ENCODE measurements around the gene GNA14.
A peak's percentile ranks its signal among the peaks of the same experiment; 100 is the strongest.
"Not testable (repeated sequence)": the region's sequence is repeated elsewhere in the genome, so short reads cannot be mapped to it uniquely, and the experiment has no call there.

The GNA14 gene

DNA sequence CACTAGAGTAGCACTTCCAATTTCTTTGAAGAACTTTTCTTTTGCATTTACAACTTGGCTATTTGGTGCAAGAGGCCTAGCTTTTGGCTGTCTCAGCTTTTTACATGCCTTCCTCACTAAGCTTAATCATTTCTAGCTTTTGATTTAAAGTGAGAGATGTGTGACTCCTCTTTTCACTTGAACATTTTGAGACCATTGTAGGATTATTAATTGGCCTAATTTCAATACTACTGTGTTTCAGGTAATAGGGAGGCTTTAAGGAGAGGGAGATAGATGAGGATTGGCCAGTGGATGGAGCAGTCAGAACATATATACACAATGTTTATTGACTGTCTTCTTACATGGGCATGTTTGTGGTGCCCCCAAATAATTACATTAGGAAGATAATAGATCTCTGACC is 161.7 kb downstream of the GNA14 start:
- DNase-seq = peak in 1 of 5 donors; percentile 13

DNA sequence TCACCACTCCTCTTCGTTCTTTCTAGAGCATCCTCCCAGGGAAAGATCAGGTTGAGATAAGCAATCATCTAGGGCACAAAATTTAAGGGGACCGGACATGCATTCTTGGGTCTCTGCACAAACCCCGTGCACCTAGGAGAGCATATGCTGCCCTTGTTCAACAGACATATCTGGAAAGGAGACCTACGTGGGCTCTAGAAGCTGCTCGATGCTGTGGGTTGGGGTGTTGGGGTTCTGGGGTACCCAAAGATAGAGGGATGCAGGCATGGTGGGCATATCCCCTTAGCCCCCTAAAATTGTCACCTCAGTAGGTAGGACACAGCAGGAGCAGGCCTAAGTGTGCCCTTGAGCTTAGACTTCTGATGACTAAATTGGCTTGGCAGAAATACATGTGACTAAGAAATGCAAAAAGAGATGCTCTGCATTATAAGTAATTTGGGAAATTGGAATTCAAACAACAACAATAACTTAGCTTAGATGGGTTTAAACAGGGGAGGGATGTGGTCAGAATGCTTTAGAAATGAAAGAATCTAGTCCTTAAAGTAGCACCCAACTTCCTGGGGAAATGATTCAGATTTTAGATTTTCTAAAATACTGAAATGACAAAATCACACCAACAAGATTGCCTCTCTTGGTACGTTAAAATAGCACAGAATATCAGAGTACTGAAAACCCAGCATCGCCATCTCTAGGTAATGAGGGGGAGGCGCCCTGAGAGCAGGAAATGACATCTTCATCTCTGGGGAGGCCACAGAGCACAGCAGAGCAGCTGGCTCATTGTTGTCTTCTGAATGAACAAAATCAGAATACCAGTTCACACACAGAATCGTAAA is 172.3 kb downstream of the GNA14 start:
- DNase-seq = peak in 2 of 5 donors; percentile 15 to 92

GRCh38 chr9:77474936-77475335 is 173.2 kb downstream of the GNA14 start:
- DNase-seq = peak in 1 of 5 donors; percentile 17

GRCh38 chr9:77472646-77473045 is 175.5 kb downstream of the GNA14 start:
- no peak for DNase-seq

DNA sequence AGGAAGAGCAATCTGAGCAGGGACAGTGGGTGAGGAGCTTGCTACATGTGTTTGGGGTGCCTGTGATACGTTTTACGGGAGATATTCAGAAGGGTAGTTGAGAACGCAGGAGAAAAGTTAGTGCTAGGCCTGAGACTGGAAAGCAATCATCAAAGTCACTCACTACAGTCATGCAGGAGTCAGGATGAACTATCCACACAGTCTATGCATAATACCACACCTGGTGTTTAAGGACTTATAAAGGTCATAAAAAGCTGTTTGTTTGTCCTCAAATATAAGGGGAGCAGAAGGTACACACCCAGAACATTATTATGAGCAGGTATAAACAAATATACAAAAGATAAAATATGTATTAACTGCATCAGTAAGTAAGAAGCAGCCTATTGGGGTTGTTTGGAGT is 176.6 kb downstream of the GNA14 start:
- DNase-seq = no peak

GRCh38 chr9:77469515-77470231 is 178.4 kb downstream of the GNA14 start:
- DNase-seq = no peak

DNA sequence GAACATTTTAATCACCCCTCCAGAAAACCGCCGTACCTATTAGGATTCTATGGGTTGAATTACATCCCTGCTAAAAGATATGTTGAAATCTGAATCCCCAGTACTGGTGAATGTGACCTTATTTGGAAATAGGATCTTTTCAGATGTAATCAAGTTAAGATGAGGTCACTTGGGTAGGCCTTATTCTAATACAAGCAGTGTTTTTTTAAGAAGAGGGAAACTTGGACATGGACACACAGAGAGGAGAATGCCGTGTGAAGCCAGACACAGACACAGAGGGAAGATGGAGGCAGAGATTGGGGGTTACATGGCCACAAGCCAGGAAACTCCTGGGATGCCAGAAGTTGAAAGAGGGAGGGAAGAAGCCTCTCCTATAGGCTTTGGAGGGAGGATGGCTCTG is 183.5 kb downstream of the GNA14 start:
- DNase-seq = no peak

GRCh38 chr9:77463151-77463550 is 185.0 kb downstream of the GNA14 start:
- no peak for DNase-seq

- no peak for DNase-seq
These were observed 186.1 kb downstream of the GNA14 start for GRCh38 chr9:77462066-77462465.

- DNase-seq = no peak
These were observed 187.2 kb downstream of the GNA14 start for GRCh38 chr9:77460938-77461337.

- peak in 4 of 5 donors; percentile 25 to 72 (median 40) for DNase-seq
These were observed 190.1 kb downstream of the GNA14 start for GRCh38 chr9:77457916-77458592.

- DNase-seq = peak; percentile 42 to 85 (median 58)
These were observed 191.2 kb downstream of the GNA14 start for GRCh38 chr9:77456829-77457437.

DNA sequence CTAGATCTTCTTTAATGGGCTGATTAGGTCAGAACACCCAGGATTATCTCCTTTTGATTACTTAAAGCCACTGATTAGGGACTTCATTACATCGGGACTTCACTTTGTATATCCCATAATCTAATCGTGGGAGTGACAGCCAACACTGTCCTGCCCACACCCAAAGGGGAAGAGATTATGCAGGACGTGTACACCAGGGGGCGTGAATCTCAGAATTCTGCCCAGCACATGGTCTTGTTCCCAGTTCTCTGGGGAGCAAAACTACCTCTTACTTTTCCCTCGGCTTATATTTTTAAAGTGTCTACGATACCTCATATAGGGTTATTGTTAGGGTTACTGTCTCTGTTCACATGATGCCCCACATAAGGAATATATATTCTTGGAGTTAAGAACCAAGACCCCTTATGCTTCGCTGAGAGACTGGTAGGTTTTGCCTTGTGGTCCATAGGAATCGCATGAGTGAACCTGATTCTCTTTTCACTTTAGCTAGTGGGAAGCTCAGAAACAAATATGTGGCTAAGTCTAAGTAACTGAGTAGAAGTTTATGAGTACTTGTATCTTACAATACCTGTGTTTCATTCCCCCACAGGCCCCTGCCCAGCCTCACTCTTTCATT is 192.7 kb downstream of the GNA14 start:
- peak in 2 of 5 donors; percentile 17 to 47 for DNase-seq

DNA sequence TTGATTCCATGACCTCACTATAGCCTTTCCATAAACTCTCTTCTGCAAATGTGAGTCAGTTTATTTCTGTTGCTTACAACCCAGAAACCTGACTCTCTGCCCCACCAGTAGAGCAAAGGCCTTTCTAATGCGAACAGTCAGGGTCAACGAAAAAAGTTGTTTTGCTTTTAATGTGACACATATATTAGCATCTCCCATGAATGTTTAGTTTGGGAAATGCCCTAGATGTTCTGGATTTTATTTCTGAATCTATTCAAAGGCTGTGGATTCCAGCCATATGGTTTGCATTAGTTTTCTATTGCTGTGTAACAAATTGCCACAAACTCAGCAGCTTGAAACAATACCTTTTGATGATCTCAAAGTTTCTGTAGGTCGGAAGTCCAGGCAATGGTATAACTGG is 193.5 kb downstream of the GNA14 start:
- no peak for DNase-seq

- DNase-seq = no peak
These were observed 194.1 kb downstream of the GNA14 start for GRCh38 chr9:77453825-77454647.

GRCh38 chr9:77451507-77451906 is 196.6 kb downstream of the GNA14 start:
- DNase-seq = no peak

- DNase-seq = no peak
These were observed 198.0 kb downstream of the GNA14 start for GRCh38 chr9:77450085-77450475.

- DNase-seq = no peak
These were observed 198.7 kb downstream of the GNA14 start for GRCh38 chr9:77449240-77450084.

DNA sequence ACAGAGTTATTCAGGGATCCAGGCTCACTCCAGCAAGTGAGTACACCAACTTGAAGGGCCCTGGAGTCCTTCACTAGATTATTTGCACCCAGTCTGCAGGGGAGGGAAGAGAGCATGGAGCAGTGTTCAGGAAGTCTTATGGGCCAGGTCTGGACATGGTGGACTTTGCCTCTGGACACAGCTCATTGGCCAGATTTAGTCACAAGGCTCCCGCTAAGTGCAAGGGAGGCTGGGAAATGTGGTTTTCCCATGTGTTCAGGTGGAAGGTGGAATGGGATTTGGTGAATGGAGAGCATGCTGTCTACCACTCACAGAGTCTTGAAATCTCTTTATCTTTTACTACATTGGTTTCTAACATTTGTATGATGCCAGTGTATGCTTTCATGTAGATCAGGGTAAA is 200.5 kb downstream of the GNA14 start:
- no peak for DNase-seq

DNA sequence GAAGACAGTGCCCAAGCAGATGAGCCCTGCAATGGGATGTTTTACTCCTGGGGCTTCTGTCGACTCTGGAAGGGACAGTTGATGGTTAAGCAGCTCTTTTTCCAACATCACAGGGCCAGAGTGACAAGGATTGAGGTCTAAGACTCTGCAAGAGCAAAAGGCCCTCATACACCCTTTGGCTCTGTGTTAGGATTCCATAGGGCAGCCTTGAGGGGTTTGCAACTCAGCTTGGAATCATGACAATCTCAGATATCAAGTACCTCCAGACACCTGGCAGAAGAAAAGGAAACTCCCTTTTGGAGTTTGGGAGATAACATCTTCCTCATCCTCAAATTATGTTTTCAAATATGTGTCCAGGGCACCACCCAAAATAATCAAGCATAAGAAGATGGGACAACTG is 205.7 kb downstream of the GNA14 start:
- no peak for DNase-seq

- DNase-seq = not testable (repeated sequence)
These were observed 207.0 kb downstream of the GNA14 start for GRCh38 chr9:77441124-77441523.

Measured in T-helper 1 cell (primary cell).